H1 (cell line): ENCODE measurements around the gene OR51E1. TPM values are rescaled to one million over a fixed set of nuclear protein-coding genes. Genes with fewer than 3 reads are reported as not detected.
A peak's percentile ranks its signal among the peaks of the same experiment; 100 is the strongest.

Experiments used
- ASH2L ChIP-seq: fragments of 200-600, 300-600 bp; sonication (generic); IDR thresholded peaks from one replicate; pipeline ENCODE4 v1.7.1; 2017; ENCODE audit warnings: low read length
- CHD2 ChIP-seq: IDR thresholded peaks from 2 replicates; pipeline ENCODE4 v1.6.1; 2012; ENCODE audit warnings: low read length, improper control_type of control experiment
- CTBP2 ChIP-seq: IDR thresholded peaks from 2 replicates; pipeline ENCODE4 v1.7.0; 2011; ENCODE audit warnings: borderline replicate concordance, mild to moderate bottlenecking, moderate library complexity, mixed read lengths, low read length; ENCODE audit not compliant: insufficient read depth, insufficient read length
- EGR1 ChIP-seq: IDR thresholded peaks from 2 replicates; pipeline ENCODE4 v1.6.1; 2011; ENCODE audit warnings: low read depth, low read length, borderline replicate concordance
- FOSL1 ChIP-seq: IDR thresholded peaks from 2 replicates; pipeline ENCODE4 v1.6.1; 2011; ENCODE audit warnings: mild to moderate bottlenecking, low read depth, low read length, moderate library complexity; ENCODE audit not compliant: insufficient read depth
- GTF2F1 ChIP-seq: IDR thresholded peaks from 2 replicates; pipeline ENCODE4 v1.6.1; 2012; ENCODE audit warnings: low read depth, low read length, improper control_type of control experiment, borderline replicate concordance
- NRF1 ChIP-seq: IDR thresholded peaks from 2 replicates; pipeline ENCODE4 v1.6.1; 2011; ENCODE audit warnings: mild to moderate bottlenecking, low read depth, low read length, improper control_type of control experiment
- POLR2A ChIP-seq, 2 experiments: IDR thresholded peaks; 1 replicate in 1 of 2; 2 replicates in 1 of 2; pipeline ENCODE4 v1.6.1; 2011; ENCODE audit warnings: low read depth in 2 of 2, low read length in 2 of 2, mild to moderate bottlenecking in 2 of 2; ENCODE audit errors: control extremely low read depth in 1 of 2
- RFX5 ChIP-seq: IDR thresholded peaks from 2 replicates; pipeline ENCODE4 v1.6.1; 2011; ENCODE audit warnings: low read depth, low read length, improper control_type of control experiment, borderline replicate concordance
- RNF2 ChIP-seq: fragments of 200-900, 300-1000 bp; sonication (generic); IDR thresholded peaks from 2 replicates; pipeline ENCODE4 v1.7.1; 2016; ENCODE audit warnings: borderline replicate concordance, low read depth, mild to moderate bottlenecking, antibody characterized with exemption, low read length; ENCODE audit not compliant: poor library complexity, severe bottlenecking; ENCODE audit errors: missing control alignments
- RXRA ChIP-seq: IDR thresholded peaks from 2 replicates; pipeline ENCODE4 v1.6.1; 2011; ENCODE audit warnings: low read depth, mild to moderate bottlenecking, low read length, moderate library complexity; ENCODE audit not compliant: insufficient read depth
- SIRT6 ChIP-seq: IDR thresholded peaks from one replicate; pipeline ENCODE4 v1.7.1; 2012; ENCODE audit warnings: low read length, inconsistent platforms
- TAF1 ChIP-seq: IDR thresholded peaks from 2 replicates; pipeline ENCODE4 v1.6.1; 2011; ENCODE audit warnings: mild to moderate bottlenecking, low read depth, low read length
- ZNF274 ChIP-seq: IDR thresholded peaks from 2 replicates; pipeline ENCODE4 v1.7.0; 2012; ENCODE audit warnings: low read length, borderline replicate concordance; ENCODE audit errors: extremely low read depth
- polyA plus RNA-seq, 7 experiments: library from polyadenylated mRNA; depleted of rRNA in 3 of 7; stranded (reverse) in 5 of 7; unstranded in 2 of 7; fragments of >200 nt in 5 of 7; fragments of 200-250 nt in 2 of 7; gene quantifications; 1 replicate in 5 of 7; 2 replicates in 1 of 7; 4 replicates in 1 of 7; pipeline versions ENCODE4 v1.2.1 to v1.2.3, GENCODE V29; 2011 to 2013; ENCODE audit warnings: missing spikeins in 2 of 7, mixed read lengths in 2 of 7
- total RNA-seq: library from RNA; stranded (reverse); fragmentation: NEBNext Ultra II Directional; extraction: Animal tissue kit (Norgen Biotek cat#: 25700); gene quantifications from 2 replicates; pipeline ENCODE4 v1.2.1, GENCODE V29; 2021
- TF ChIP-seq, protein P1 (sequence below): IDR thresholded peaks from 2 replicates; pipeline ENCODE4 v1.6.1; 2011; ENCODE audit warnings: low read length, improper control_type of control experiment
- TF ChIP-seq, protein P2 (sequence below): IDR thresholded peaks from 2 replicates; pipeline ENCODE4 v1.6.1; 2012; ENCODE audit warnings: low read length, inconsistent platforms
- TF ChIP-seq, protein P3 (sequence below): IDR thresholded peaks from 2 replicates; pipeline ENCODE4 v1.6.1; 2012; ENCODE audit warnings: inconsistent platforms

OR51E1 gene
- total and polyA plus RNA-seq, 2 of the 8 experiments (the other 6 are each of a cell fraction or from before 2014, with no cell fraction given), result not detected

DNA sequence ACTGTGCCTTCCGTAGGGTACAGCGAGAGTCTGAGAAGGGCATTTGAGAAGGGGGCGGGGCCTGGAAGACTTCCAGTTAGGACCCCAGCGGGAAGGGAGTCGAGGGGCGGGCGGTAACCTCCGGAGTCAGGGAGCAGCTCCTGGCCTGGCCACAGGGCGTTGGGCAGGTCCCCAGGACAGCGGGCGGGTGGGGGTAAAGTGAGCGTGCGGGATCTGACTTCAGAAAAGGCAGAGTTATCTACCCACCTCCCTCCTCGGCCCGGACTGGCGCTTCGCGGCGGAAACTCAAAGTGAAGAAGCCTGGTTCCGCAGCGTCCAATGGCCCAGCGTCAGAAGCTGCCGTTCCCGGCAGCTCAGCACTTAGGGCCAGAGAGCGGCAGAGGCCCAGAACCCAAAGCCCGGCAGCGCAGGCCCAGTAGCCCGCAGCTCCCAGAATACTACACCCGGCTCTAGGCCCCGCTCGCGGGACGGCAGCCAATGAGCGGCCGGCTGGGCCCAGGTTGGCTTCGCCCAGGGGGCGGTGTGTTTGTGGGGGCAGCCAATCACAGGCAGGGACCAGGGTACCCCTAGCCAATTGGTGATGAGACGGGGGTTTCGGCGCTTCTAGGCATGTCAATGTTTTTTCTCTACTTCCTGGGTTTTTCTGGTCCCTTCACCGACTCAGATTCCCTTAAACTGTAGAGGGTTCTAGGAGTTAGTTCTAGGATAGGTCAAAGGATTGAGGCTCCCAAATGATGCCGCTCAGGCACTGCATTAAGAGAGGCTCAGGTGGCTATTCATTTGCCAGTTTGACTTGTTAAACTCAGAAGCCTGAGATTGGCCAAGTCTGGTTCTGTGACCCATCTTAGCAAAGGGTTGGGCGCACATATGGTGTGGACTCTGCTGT lies 35.8 kb upstream of the OR51E1 start, which contains the start of gene TRIM68 (continued):
- TF ChIP-seq, protein P1, sequence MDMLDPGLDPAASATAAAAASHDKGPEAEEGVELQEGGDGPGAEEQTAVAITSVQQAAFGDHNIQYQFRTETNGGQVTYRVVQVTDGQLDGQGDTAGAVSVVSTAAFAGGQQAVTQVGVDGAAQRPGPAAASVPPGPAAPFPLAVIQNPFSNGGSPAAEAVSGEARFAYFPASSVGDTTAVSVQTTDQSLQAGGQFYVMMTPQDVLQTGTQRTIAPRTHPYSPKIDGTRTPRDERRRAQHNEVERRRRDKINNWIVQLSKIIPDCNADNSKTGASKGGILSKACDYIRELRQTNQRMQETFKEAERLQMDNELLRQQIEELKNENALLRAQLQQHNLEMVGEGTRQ, result no peak
- TF ChIP-seq, protein P2, sequence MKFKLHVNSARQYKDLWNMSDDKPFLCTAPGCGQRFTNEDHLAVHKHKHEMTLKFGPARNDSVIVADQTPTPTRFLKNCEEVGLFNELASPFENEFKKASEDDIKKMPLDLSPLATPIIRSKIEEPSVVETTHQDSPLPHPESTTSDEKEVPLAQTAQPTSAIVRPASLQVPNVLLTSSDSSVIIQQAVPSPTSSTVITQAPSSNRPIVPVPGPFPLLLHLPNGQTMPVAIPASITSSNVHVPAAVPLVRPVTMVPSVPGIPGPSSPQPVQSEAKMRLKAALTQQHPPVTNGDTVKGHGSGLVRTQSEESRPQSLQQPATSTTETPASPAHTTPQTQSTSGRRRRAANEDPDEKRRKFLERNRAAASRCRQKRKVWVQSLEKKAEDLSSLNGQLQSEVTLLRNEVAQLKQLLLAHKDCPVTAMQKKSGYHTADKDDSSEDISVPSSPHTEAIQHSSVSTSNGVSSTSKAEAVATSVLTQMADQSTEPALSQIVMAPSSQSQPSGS, result no peak
- TF ChIP-seq ASH2L, result peak; percentile 45
- TF ChIP-seq RNF2, result no peak
- TF ChIP-seq NRF1, result no peak
- no peak for TF ChIP-seq RXRA
- TF ChIP-seq CTBP2, result no peak
- TF ChIP-seq RFX5, result no peak
- TF ChIP-seq POLR2A (IDR thresholded peaks at IDR 0.05; ENCODE audit: control extremely low read depth in 1 of 2, low read depth in 2 of 2, low read length in 2 of 2), result peak in 1 of 2 experiments; percentile 88; a peak in 2 of 3 replicates
- peak; percentile 79 for TF ChIP-seq CHD2
- TF ChIP-seq EGR1, result no peak
- peak; percentile 68 for TF ChIP-seq TAF1
- no peak for TF ChIP-seq FOSL1
- TF ChIP-seq, protein P3, sequence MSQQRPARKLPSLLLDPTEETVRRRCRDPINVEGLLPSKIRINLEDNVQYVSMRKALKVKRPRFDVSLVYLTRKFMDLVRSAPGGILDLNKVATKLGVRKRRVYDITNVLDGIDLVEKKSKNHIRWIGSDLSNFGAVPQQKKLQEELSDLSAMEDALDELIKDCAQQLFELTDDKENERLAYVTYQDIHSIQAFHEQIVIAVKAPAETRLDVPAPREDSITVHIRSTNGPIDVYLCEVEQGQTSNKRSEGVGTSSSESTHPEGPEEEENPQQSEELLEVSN, result no peak
- no peak for TF ChIP-seq SIRT6
- no peak for TF ChIP-seq ZNF274
- 0 out of 2 replicates have a peak, but pooled peaks have one; percentile 30 for TF ChIP-seq GTF2F1
